ENCODE measurements around the gene MVB12B. TPM values are rescaled to one million over a fixed set of nuclear protein-coding genes. Genes with fewer than 3 reads are reported as not detected.
"Not testable (repeated sequence)": the region's sequence is repeated elsewhere in the genome, so short reads cannot be mapped to it uniquely, and the experiment has no call there.

MVB12B gene, protein sequence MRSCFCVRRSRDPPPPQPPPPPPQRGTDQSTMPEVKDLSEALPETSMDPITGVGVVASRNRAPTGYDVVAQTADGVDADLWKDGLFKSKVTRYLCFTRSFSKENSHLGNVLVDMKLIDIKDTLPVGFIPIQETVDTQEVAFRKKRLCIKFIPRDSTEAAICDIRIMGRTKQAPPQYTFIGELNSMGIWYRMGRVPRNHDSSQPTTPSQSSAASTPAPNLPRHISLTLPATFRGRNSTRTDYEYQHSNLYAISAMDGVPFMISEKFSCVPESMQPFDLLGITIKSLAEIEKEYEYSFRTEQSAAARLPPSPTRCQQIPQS
- total RNA-seq = 10 to 100 TPM; 27.2 to 36.9 (median 33.2) TPM

- H3K36me3 ChIP-seq = no peaks in the 10 kb centered on the region
- no peak for DNase-seq (ENCODE audit: low spot score in 2 of 2)
- H3K4me3 ChIP-seq = peak within 1 kb of the TSS; percentile 55 to 82 (median 68)
- 5 to 19% methylated on average over 9 to 33 of the region's 94 CpGs for WGBS, 2 donors
- peak within 1 kb of the TSS; percentile 84 to 94 (median 90) for H3K27ac ChIP-seq
- no peaks in the 10 kb centered on the region for H3K27me3 ChIP-seq
- peaks cover 0 to 15% (median 0%) of the 10 kb centered on the region in 4 donors for H3K9me3 ChIP-seq
- no peak for TF ChIP-seq EP300 (IDR thresholded peaks at IDR 0.05)
- no peak for TF ChIP-seq POLR2A (IDR thresholded peaks at IDR 0.05)
- TF ChIP-seq CTCF (IDR thresholded peaks at IDR 0.05) = no peak
- H3K4me1 ChIP-seq = peaks cover 0 to 52% (median 13%) of the 10 kb centered on the region in 4 donors
Measured at GRCh38 chr9:126326228-126327005, at the start of gene MVB12B. Gene MVB12B, plus strand, starts transcription at chr9:126326829. Its CDS starts 101 bp downstream, at chr9:126326930.

DNA sequence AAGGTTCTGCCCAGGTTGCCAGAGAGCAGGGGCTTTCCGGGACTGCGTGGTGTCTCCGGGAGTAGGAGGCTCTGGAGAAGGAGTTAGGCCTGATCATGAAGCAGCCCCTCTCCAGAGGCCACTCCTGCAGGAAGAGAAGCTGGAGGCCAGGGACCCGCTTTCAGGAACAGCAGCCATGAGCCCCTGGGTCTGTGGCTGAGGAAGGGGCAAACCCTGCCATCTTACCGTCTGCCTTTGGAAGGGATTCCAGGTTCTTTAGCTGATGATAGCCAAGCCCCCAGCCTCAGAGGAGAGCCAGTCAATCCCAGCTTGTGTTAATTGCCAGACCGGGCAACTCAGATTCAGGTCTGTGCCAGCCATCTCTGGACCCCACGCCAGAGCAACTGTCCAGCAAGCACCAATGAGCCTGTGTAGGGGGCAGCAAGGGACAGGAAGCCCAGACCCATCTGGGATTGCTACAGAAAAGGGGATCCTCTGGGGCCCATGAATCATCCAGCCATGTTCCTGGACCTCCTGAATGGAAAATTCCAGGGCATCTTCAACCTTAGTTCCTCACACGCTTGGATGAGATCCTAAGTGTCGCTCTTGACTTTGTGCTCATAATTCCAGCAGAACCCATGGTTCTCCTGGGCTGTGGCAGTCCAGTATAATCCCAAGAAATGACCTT lies 42.7 kb upstream of the MVB12B start:
- 90 to 94% methylated on average over 7 to 9 of the region's 9 CpGs for WGBS, 2 donors
- TF ChIP-seq EP300 (IDR thresholded peaks at IDR 0.05) = no peak
- no peak for TF ChIP-seq CTCF (IDR thresholded peaks at IDR 0.05)
- no peak for TF ChIP-seq POLR2A (IDR thresholded peaks at IDR 0.05)
- Histone ChIP-seq H3K27me3 (no peaks in the 10 kb centered on the region), H3K9me3 (peaks cover 0 to 15% (median 0%) of the 10 kb centered on the region in 4 donors), H3K4me1 (no peaks in the 10 kb centered on the region), H3K27ac (no peak overlapping the region), H3K36me3 (no peaks in the 10 kb centered on the region), H3K4me3 (no peak overlapping the region)
- DNase-seq (ENCODE audit: low spot score in 2 of 2) = no peak

DNA sequence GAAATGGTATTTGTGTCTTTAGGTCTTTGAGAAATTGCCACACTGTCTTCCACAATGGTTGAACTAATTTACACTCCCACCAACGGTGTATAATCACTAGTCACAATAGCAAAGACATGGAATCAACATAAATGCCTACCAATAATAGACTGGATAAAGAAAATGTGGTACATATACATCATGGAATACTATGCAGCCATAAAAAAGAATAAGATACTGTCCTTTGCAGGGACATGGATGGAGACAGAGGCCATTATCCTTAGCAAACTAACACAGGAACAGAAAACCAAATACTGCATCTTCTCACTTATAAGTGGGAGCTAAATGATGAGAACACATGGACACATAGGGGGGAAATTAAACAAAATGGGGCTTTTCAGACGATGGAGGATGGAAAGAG lies 41.0 kb upstream of the MVB12B start:
- not testable (repeated sequence) for DNase-seq (ENCODE audit: low spot score in 2 of 2); H3K27ac ChIP-seq; H3K9me3 ChIP-seq; H3K4me1 ChIP-seq; H3K27me3 ChIP-seq; H3K4me3 ChIP-seq; H3K36me3 ChIP-seq
- WGBS, 2 donors = 73 to 81% methylated on average over 2 of the region's 2 CpGs

- no peaks in the 10 kb centered on the region for H3K4me1 ChIP-seq
- H3K4me3 ChIP-seq = no peak overlapping the region
- H3K27ac ChIP-seq = no peak overlapping the region
- no peaks in the 10 kb centered on the region for H3K36me3 ChIP-seq
- WGBS, 2 donors = 65 to 70% methylated on average over 6 of the region's 6 CpGs
- H3K27me3 ChIP-seq = no peaks in the 10 kb centered on the region
- peaks cover 0 to 6% (median 0%) of the 10 kb centered on the region in 4 donors for H3K9me3 ChIP-seq
- DNase-seq (ENCODE audit: low spot score in 2 of 2) = no peak
- TF ChIP-seq CTCF (IDR thresholded peaks at IDR 0.05) (no peak), EP300 (IDR thresholded peaks at IDR 0.05) (no peak), POLR2A (IDR thresholded peaks at IDR 0.05) (no peak)
Measured at GRCh38 chr9:126287166-126287866, 39.3 kb upstream of the MVB12B start.

GRCh38 chr9:126290871-126291270 lies 35.8 kb upstream of the MVB12B start:
- TF ChIP-seq CTCF (IDR thresholded peaks at IDR 0.05) (no peak), EP300 (IDR thresholded peaks at IDR 0.05) (no peak), POLR2A (IDR thresholded peaks at IDR 0.05) (no peak)
- WGBS, 2 donors = 61 to 64% methylated on average over 9 of the region's 9 CpGs
- no peak overlapping the region for H3K4me3 ChIP-seq
- no peaks in the 10 kb centered on the region for H3K27me3 ChIP-seq
- DNase-seq (ENCODE audit: low spot score in 2 of 2) = no peak
- H3K9me3 ChIP-seq = peaks cover 0 to 6% (median 0%) of the 10 kb centered on the region in 4 donors
- no peak overlapping the region for H3K27ac ChIP-seq
- no peaks in the 10 kb centered on the region for H3K36me3 ChIP-seq
- no peaks in the 10 kb centered on the region for H3K4me1 ChIP-seq

Measured in tibial nerve (tissue), 4 donors.